GM12875 (cell line): Measurements from ENCODE around the gene C6.

Source experiments
- H3K4me3 ChIP-seq: one replicate; pipeline ENCODE4 v1.5.1; 2011; ENCODE audit warnings: low read depth, low read length, control low read depth
- CTCF ChIP-seq: IDR thresholded peaks from 2 replicates; pipeline ENCODE4 v1.5.1; 2011; ENCODE audit warnings: low read depth, mild to moderate bottlenecking, control low read depth, inconsistent platforms, low read length, moderate library complexity, borderline replicate concordance; ENCODE audit not compliant: insufficient read depth

The C6 gene

DNA sequence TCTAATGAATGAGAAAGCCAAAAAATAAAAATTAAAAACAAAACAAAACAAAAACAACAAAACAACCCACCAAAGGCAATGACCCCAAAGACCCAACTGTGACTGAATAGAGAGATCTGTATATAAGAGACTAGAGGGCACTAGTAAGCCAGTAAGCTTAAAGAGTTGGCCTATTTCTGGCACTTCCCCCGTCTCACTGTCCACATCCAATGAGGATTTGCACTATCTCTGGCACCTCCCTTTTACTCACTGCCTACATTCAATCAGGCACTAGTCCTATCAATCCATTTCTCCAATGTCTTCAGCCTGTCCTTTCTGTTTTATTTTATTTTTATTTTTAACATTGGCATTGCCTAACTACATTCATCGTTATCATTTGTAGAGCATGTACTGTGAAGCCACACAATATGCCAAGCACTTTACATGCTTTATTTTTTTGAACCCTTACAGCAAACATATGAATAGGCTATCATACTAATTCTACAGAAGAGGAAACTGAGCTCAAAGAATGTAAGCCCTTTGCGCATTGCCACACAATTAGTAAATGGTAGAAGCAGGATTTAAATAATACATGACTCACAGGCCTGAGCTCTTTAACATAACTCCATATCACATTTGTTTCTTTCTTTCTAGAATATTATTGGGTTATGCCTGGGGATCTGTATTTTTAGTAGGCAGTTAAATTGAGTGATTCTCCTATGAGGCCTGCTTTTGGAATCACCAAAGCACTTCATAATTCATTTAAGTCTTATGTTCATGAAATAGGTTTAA lies 70.0 kb downstream of the C6 start:
- no peak for TF ChIP-seq CTCF

GRCh38 chr5:41127967-41128690 lies 85.2 kb downstream of the C6 start:
- no peak for TF ChIP-seq CTCF
- no peak overlapping the region for H3K4me3 ChIP-seq

More for the DNA sequence above, 70.0 kb downstream of the C6 start:
- H3K4me3 ChIP-seq: no peak overlapping the region

DNA sequence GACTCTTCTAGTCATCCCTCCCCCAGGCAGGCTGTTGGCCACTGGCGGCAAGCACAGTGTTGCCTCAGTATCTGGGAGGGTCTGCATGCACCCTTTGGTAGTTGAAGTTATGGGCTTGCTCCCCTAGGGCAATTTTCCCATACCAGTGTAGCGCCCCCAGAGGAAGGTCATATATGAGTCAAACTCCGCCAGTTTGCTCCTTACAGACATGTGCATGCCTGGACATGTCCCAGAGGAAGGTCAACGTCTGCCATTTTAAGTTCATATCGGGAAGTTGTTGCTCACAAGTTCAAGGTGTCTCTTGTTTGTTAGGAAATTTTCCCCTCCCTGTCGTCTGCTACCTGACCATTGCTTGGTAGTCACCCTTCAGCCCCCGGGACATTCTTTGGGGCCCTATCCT lies 90.9 kb downstream of the C6 start:
- no peak overlapping the region for H3K4me3 ChIP-seq
- no peak for TF ChIP-seq CTCF

DNA sequence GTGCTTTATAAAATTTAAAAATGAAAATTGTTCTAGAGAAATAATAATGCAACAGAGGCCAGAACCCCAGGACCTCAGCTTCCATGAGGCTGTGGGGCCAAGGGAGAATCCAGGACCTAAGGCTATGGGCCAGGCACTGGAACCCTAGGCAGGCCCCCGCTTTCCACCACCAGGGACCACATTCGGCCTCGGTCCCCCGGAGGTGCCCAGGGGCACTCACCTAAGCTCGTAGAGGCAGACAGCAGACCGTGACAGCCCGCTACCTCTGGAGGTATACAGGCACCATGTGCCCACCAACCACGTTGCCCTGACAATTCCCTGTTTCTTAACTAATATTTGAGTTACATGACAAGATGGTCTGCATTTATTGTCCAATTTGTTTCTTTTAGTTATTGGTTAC lies 92.7 kb downstream of the C6 start:
- no peak overlapping the region for H3K4me3 ChIP-seq
- TF ChIP-seq CTCF: no peak

GRCh38 chr5:41118177-41118576 lies 95.2 kb downstream of the C6 start:
- H3K4me3 ChIP-seq: no peak overlapping the region
- no peak for TF ChIP-seq CTCF

DNA sequence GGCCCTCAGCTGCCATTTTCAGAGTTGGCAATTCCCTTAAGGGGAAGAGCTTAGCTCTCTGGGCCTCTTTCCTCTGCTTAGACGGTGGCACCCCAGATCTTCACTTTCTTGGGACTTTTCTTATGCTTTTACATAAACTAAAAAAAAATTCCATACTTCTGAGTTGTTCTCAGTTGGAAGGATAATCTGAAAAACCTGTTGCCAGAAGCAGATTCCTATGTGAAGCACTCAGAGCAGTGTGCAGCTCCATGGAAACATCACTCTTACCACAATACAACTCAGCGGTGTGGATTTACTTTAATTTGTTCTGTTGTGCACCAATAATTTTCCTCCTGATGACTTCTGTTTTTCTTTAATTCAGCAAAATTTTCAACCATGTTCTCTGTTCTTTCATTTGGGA lies 98.1 kb downstream of the C6 start:
- H3K4me3 ChIP-seq: no peak overlapping the region
- no peak for TF ChIP-seq CTCF
